SK-N-SH (cell line): ENCODE data around the gene MTF1.

Experiments
- CTCF ChIP-seq: fragments of 200-600 bp; sonication (generic); IDR thresholded peaks from 2 replicates; pipeline ENCODE4 v1.6.1; 2017; ENCODE audit warnings: antibody characterized with exemption, mild to moderate bottlenecking, moderate library complexity
- FOXM1 ChIP-seq: IDR thresholded peaks from 2 replicates; pipeline ENCODE4 v1.4.0; 2012; ENCODE audit warnings: low read depth, mild to moderate bottlenecking
- MAX ChIP-seq: IDR thresholded peaks from 2 replicates; pipeline ENCODE4 v1.4.0; 2012; ENCODE audit warnings: low read depth
- POLR2AphosphoS5 ChIP-seq: IDR thresholded peaks from 2 replicates; pipeline ENCODE4 v1.6.1; 2012; ENCODE audit warnings: low read depth, low read length

- 0 out of 2 replicates have a peak, but pooled peaks have one; percentile 9 for TF ChIP-seq CTCF
- TF ChIP-seq MAX = no peak
- TF ChIP-seq FOXM1 = no peak
- TF ChIP-seq POLR2AphosphoS5 = no peak
These were observed 93.3 kb downstream of the MTF1 start for GRCh38 chr1:37765916-37766664.
